GM18873 (cell line): ENCODE measurements around the gene MNAT1.

Source experiments
- ATAC-seq: cut with Tn5 transposase; IDR thresholded peaks from one replicate; pipeline ENCODE4 v1.9.1; 2021; ENCODE audit warnings: mild to moderate bottlenecking, moderate library complexity, moderate number of reproducible peaks; ENCODE audit not compliant: unreplicated experiment, low FRiP score

MNAT1 gene

GRCh38 chr14:61003571-61003970, 269.0 kb downstream of the MNAT1 start:
- ATAC-seq = no peak

GRCh38 chr14:61019537-61019936, 285.0 kb downstream of the MNAT1 start:
- ATAC-seq = no peak
